IMR-90 (cell line): ENCODE results near the gene HOXB6.

Source experiments
- BHLHE40 ChIP-seq: fragments of 150-350 bp; IDR thresholded peaks from 2 replicates; pipeline ENCODE4 v1.6.1; 2016; ENCODE audit warnings: mild to moderate bottlenecking, low read depth, low read length
- CEBPB ChIP-seq: IDR thresholded peaks from 2 replicates; pipeline ENCODE4 v1.6.1; 2012; ENCODE audit warnings: low read depth, low read length, improper control_type of control experiment
- CHD1 ChIP-seq: IDR thresholded peaks from 2 replicates; pipeline ENCODE4 v1.6.1; 2012; ENCODE audit warnings: low read depth, low read length, improper control_type of control experiment
- CTCF ChIP-seq: conservative IDR thresholded peaks from 2 replicates; pipeline ENCODE4 v1.5.1; 2012; ENCODE audit warnings: mild to moderate bottlenecking, low read depth, low read length, improper control_type of control experiment
- MAFK ChIP-seq: IDR thresholded peaks from 2 replicates; pipeline ENCODE4 v1.6.1; 2012; ENCODE audit warnings: low read depth, low read length, improper control_type of control experiment
- MXI1 ChIP-seq: IDR thresholded peaks from 2 replicates; pipeline ENCODE4 v1.6.1; 2012; ENCODE audit warnings: low read depth, mild to moderate bottlenecking, low read length, moderate library complexity, borderline replicate concordance
- POLR2A ChIP-seq: IDR thresholded peaks from 2 replicates; pipeline ENCODE4 v1.6.1; 2012; ENCODE audit warnings: mild to moderate bottlenecking, low read depth, low read length
- RAD21 ChIP-seq: IDR thresholded peaks from 2 replicates; pipeline ENCODE4 v1.6.1; 2012; ENCODE audit warnings: low read length, improper control_type of control experiment
- RCOR1 ChIP-seq: IDR thresholded peaks from 2 replicates; pipeline ENCODE4 v1.6.1; 2012; ENCODE audit warnings: mild to moderate bottlenecking, low read length, improper control_type of control experiment; ENCODE audit not compliant: insufficient replicate concordance
- SMC3 ChIP-seq: fragments of 150-350 bp; IDR thresholded peaks from 2 replicates; pipeline ENCODE4 v1.6.1; 2016; ENCODE audit warnings: low read depth, mild to moderate bottlenecking, antibody characterized with exemption, low read length, moderate library complexity
- TF ChIP-seq, protein P1 (sequence below): fragments of 150-350 bp; IDR thresholded peaks from 2 replicates; pipeline ENCODE4 v1.6.1; 2017; ENCODE audit warnings: mild to moderate bottlenecking, antibody characterized with exemption, low read length, low read depth

GRCh38 chr17:48567646-48568354 is 37.0 kb downstream of the HOXB6 start:
- TF ChIP-seq CTCF (no peak), POLR2A (no peak), BHLHE40 (no peak), RCOR1 (no peak), CEBPB (no peak), MXI1 (no peak), RAD21 (no peak), MAFK (no peak), CHD1 (no peak), SMC3 (no peak)
- TF ChIP-seq, protein P1, sequence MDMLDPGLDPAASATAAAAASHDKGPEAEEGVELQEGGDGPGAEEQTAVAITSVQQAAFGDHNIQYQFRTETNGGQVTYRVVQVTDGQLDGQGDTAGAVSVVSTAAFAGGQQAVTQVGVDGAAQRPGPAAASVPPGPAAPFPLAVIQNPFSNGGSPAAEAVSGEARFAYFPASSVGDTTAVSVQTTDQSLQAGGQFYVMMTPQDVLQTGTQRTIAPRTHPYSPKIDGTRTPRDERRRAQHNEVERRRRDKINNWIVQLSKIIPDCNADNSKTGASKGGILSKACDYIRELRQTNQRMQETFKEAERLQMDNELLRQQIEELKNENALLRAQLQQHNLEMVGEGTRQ, result no peak
